Right lobe of liver (tissue), 6 donors: ENCODE data around the gene CAST. TPM values are rescaled to one million over a fixed set of nuclear protein-coding genes. Genes with fewer than 3 reads are reported as not detected.

Source experiments
- ATAC-seq, 4 donors: fragments of 200-7000 bp; cut with Tn5 transposase; one replicate each; pipeline ENCODE4 v1.9.1; 2020; ENCODE audit warnings: mild to moderate bottlenecking in 4 of 4, moderate library complexity in 4 of 4
- DNase-seq, 3 donors: peaks; one replicate each; pipeline ENCODE4 v3.0.0-alpha.2; 2020
- H3K27ac ChIP-seq, 3 donors: fragments of 200-600 bp; one replicate each; pipeline ENCODE4 v1.8.0; 2022
- H3K27me3 ChIP-seq, 2 donors: fragments of 200-600 bp; one replicate each; pipeline ENCODE4 v1.8.0; 2022
- H3K36me3 ChIP-seq, 4 donors: fragments of 200-600 bp; sonication (generic) in 1 of 4; one replicate each; pipeline versions ENCODE4 v1.5.1 to v1.8.0; 2017 to 2022; ENCODE audit warnings: control low read depth in 1 of 4
- H3K4me1 ChIP-seq, 4 donors: fragments of 200-600 bp; sonication (generic) in 1 of 4; one replicate each; pipeline versions ENCODE4 v1.5.1 to v1.8.0; 2017 to 2022; ENCODE audit warnings: control low read depth in 1 of 4
- H3K4me3 ChIP-seq, 3 donors: fragments of 200-600 bp; one replicate each; pipeline ENCODE4 v1.8.0; 2022
- H3K9me3 ChIP-seq, 4 donors: fragments of 200-600 bp; sonication (generic) in 1 of 4; one replicate each; pipeline versions ENCODE4 v1.5.1 to v1.8.0; 2017 to 2022; ENCODE audit warnings: control low read depth in 1 of 4
- POLR2A ChIP-seq: fragments of 450-650 bp; IDR thresholded peaks from one replicate; pipeline ENCODE4 v1.6.1; 2017; ENCODE audit warnings: antibody characterized with exemption, mild to moderate bottlenecking
- WGBS: methylation state at CpG from one replicate; pipeline ENCODE4 v1.1.6; 2018; ENCODE audit warnings: low coverage, low lambda C conversion rate; ENCODE audit not compliant: insufficient coverage; ENCODE audit errors: missing lambda C conversion rate; 5-methylcytosine and 5-hydroxymethylcytosine counted together
- intact Hi-C, 2 donors: fragments of 100-400 bp; cut with DNase I; formaldehyde crosslinking; loops; one replicate each; pipeline versions ENCODE4 v1.11.2 to v1.14.1; 2022
- total RNA-seq, 6 experiments: library from RNA; depleted of rRNA in 2 of 6; stranded (reverse); fragments of >200 nt in 2 of 6; fragmentation: NEBNext Ultra II Directional in 3 of 6; extraction: Animal tissue kit (Norgen Biotek cat#: 25700) in 3 of 6; gene quantifications; one replicate each; pipeline versions ENCODE4 v1.1.0 to v1.2.4, GENCODE V29; 2016 to 2023
- TF ChIP-seq, protein P1 (sequence below), 4 donors: fragments of 200-600 bp in 3 of 4; fragments of 450-650 bp in 1 of 4; IDR thresholded peaks; one replicate each; pipeline versions ENCODE4 v1.5.1 to v1.8.0; 2016 to 2022; ENCODE audit warnings: antibody characterized with exemption in 4 of 4, mild to moderate bottlenecking in 2 of 4
- donor health status: DM: no; HTN: yes; CAD: no.
- donor health status: DM: no; HTN: no; CAD: no.
- donor health status: DM: no; HTN: no; CAD: no.
- donor health status: DM: no; HTN: yes; CAD: no.
- donor health status: DM: no; HTN: yes; CAD: no.

Gene CAST
- total RNA-seq, 6 experiments from 2014 or later: 86.8 to 187 (median 123) TPM

GRCh38 chr5:96822686-96823459 is 160.7 kb downstream of the CAST start:
- 93% methylated on average over 4 of the region's 6 CpGs for whole genome bisulfite sequencing
- ATAC-seq (peak in 1 of 4 donors; percentile 23), DNase-seq (no peak)
- Histone ChIP-seq H3K36me3 (no peaks in the 10 kb centered on the region), H3K4me1 (no peaks in the 10 kb centered on the region), H3K9me3 (no peaks in the 10 kb centered on the region), H3K27me3 (no peaks in the 10 kb centered on the region), H3K27ac (no peak overlapping the region), H3K4me3 (no peak overlapping the region)
- intact Hi-C loops: no loop called here
- TF ChIP-seq, protein P1, sequence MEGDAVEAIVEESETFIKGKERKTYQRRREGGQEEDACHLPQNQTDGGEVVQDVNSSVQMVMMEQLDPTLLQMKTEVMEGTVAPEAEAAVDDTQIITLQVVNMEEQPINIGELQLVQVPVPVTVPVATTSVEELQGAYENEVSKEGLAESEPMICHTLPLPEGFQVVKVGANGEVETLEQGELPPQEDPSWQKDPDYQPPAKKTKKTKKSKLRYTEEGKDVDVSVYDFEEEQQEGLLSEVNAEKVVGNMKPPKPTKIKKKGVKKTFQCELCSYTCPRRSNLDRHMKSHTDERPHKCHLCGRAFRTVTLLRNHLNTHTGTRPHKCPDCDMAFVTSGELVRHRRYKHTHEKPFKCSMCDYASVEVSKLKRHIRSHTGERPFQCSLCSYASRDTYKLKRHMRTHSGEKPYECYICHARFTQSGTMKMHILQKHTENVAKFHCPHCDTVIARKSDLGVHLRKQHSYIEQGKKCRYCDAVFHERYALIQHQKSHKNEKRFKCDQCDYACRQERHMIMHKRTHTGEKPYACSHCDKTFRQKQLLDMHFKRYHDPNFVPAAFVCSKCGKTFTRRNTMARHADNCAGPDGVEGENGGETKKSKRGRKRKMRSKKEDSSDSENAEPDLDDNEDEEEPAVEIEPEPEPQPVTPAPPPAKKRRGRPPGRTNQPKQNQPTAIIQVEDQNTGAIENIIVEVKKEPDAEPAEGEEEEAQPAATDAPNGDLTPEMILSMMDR (IDR thresholded peaks at IDR 0.05): no peak
- TF ChIP-seq POLR2A: no peak

DNA sequence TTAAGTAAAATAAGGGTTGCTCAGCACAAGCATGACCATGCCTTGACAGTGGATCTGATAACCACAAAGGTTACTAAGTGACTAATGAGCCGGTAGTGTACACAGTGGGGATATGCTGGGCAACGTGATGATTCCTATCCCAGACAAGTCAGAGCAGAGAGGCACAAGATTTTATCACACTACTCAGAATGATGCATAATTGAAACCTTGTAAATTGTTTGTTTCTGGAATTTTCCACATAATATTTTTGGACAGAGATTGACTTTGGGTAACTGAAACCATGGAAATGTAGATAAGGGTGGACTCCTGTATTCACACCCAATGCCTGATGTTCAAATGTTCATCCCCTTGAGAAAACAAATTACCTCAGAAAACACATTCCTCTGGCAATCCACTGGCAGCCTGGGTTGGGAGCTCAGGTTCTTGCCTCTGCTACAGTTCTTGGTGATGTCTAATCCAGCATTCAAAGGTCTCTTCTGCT is 161.8 kb downstream of the CAST start:
- no peak overlapping the region for H3K4me3 ChIP-seq
- H3K4me1 ChIP-seq: no peaks in the 10 kb centered on the region
- no peaks in the 10 kb centered on the region for H3K27me3 ChIP-seq
- ATAC-seq: peak in 1 of 4 donors; percentile 89
- H3K27ac ChIP-seq: no peak overlapping the region
- H3K9me3 ChIP-seq: no peaks in the 10 kb centered on the region
- DNase-seq: no peak
- no peaks in the 10 kb centered on the region for H3K36me3 ChIP-seq
- 22% methylated on average over 2 of the region's 2 CpGs for WGBS
- TF ChIP-seq, protein P1 (IDR thresholded peaks at IDR 0.05): no peak
- no peak for TF ChIP-seq POLR2A
- intact Hi-C loops: no loop called here

Other genes with a start within 250 kb of the CAST start
- gene PCSK1, start 229.1 kb upstream of the CAST start, total RNA-seq: not detected
- gene ERAP1, start 145.6 kb downstream of the CAST start, total RNA-seq: 10 to 100 TPM; 29.3 to 54.7 (median 34.1) TPM
- gene ERAP2, start 214.1 kb downstream of the CAST start, total RNA-seq: 10 to 100 TPM in 2 of 6 experiments, 1 to 10 TPM in 4; 1.5 to 13.3 (median 8.4) TPM